Measurements from ENCODE around the gene AZI2.

DNA sequence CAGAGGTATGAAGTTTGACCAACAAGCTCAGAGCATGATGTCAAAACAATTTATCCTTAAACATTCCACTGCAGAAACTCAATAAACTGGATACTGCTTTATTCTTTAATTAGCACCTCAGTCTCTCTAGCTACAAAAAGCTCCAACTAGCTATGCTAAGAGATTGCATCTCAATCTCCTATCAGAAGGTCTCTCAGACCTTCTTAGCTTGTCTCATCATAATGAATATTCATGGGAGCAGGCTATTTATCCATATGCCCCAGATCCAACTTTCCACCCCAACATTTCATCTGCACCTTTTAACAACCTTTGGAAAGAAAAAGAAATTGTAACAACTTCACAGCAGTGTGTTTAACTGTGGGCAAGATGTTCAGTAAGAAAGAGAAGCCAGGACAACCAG is 11.4 kb downstream of the AZI2 start:
- no peak for TF ChIP-seq ESRRA (CRISPR knock-in tag; IDR thresholded peaks at IDR 0.05; ENCODE audit: borderline replicate concordance)
- TF ChIP-seq, protein P1, sequence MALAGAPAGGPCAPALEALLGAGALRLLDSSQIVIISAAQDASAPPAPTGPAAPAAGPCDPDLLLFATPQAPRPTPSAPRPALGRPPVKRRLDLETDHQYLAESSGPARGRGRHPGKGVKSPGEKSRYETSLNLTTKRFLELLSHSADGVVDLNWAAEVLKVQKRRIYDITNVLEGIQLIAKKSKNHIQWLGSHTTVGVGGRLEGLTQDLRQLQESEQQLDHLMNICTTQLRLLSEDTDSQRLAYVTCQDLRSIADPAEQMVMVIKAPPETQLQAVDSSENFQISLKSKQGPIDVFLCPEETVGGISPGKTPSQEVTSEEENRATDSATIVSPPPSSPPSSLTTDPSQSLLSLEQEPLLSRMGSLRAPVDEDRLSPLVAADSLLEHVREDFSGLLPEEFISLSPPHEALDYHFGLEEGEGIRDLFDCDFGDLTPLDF (CRISPR knock-in tag; IDR thresholded peaks at IDR 0.05) = no peak
- TF ChIP-seq, protein P2, sequence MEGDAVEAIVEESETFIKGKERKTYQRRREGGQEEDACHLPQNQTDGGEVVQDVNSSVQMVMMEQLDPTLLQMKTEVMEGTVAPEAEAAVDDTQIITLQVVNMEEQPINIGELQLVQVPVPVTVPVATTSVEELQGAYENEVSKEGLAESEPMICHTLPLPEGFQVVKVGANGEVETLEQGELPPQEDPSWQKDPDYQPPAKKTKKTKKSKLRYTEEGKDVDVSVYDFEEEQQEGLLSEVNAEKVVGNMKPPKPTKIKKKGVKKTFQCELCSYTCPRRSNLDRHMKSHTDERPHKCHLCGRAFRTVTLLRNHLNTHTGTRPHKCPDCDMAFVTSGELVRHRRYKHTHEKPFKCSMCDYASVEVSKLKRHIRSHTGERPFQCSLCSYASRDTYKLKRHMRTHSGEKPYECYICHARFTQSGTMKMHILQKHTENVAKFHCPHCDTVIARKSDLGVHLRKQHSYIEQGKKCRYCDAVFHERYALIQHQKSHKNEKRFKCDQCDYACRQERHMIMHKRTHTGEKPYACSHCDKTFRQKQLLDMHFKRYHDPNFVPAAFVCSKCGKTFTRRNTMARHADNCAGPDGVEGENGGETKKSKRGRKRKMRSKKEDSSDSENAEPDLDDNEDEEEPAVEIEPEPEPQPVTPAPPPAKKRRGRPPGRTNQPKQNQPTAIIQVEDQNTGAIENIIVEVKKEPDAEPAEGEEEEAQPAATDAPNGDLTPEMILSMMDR (IDR thresholded peaks at IDR 0.05) = no peak
- TF ChIP-seq, protein P3, sequence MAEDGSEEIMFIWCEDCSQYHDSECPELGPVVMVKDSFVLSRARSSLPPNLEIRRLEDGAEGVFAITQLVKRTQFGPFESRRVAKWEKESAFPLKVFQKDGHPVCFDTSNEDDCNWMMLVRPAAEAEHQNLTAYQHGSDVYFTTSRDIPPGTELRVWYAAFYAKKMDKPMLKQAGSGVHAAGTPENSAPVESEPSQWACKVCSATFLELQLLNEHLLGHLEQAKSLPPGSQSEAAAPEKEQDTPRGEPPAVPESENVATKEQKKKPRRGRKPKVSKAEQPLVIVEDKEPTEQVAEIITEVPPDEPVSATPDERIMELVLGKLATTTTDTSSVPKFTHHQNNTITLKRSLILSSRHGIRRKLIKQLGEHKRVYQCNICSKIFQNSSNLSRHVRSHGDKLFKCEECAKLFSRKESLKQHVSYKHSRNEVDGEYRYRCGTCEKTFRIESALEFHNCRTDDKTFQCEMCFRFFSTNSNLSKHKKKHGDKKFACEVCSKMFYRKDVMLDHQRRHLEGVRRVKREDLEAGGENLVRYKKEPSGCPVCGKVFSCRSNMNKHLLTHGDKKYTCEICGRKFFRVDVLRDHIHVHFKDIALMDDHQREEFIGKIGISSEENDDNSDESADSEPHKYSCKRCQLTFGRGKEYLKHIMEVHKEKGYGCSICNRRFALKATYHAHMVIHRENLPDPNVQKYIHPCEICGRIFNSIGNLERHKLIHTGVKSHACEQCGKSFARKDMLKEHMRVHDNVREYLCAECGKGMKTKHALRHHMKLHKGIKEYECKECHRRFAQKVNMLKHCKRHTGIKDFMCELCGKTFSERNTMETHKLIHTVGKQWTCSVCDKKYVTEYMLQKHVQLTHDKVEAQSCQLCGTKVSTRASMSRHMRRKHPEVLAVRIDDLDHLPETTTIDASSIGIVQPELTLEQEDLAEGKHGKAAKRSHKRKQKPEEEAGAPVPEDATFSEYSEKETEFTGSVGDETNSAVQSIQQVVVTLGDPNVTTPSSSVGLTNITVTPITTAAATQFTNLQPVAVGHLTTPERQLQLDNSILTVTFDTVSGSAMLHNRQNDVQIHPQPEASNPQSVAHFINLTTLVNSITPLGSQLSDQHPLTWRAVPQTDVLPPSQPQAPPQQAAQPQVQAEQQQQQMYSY (CRISPR knock-in tag; IDR thresholded peaks at IDR 0.05) = no peak
- TF ChIP-seq, protein P4, sequence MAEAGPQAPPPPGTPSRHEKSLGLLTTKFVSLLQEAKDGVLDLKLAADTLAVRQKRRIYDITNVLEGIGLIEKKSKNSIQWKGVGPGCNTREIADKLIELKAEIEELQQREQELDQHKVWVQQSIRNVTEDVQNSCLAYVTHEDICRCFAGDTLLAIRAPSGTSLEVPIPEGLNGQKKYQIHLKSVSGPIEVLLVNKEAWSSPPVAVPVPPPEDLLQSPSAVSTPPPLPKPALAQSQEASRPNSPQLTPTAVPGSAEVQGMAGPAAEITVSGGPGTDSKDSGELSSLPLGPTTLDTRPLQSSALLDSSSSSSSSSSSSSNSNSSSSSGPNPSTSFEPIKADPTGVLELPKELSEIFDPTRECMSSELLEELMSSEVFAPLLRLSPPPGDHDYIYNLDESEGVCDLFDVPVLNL (CRISPR knock-in tag; IDR thresholded peaks at IDR 0.05; ENCODE audit: borderline replicate concordance, low read depth) = no peak
- TF ChIP-seq, protein P5, sequence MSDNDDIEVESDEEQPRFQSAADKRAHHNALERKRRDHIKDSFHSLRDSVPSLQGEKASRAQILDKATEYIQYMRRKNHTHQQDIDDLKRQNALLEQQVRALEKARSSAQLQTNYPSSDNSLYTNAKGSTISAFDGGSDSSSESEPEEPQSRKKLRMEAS (CRISPR knock-in tag; IDR thresholded peaks at IDR 0.05) = no peak
- TF ChIP-seq, protein P6, sequence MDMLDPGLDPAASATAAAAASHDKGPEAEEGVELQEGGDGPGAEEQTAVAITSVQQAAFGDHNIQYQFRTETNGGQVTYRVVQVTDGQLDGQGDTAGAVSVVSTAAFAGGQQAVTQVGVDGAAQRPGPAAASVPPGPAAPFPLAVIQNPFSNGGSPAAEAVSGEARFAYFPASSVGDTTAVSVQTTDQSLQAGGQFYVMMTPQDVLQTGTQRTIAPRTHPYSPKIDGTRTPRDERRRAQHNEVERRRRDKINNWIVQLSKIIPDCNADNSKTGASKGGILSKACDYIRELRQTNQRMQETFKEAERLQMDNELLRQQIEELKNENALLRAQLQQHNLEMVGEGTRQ (CRISPR knock-in tag; IDR thresholded peaks at IDR 0.05) = no peak
- TF ChIP-seq RORB (CRISPR knock-in tag; IDR thresholded peaks at IDR 0.05) = no peak
- no peak for TF ChIP-seq MXD4 (CRISPR knock-in tag; IDR thresholded peaks at IDR 0.05; ENCODE audit: borderline replicate concordance)
- TF ChIP-seq GTF2I (CRISPR knock-in tag; conservative IDR thresholded peaks at IDR 0.05) = no peak
